Measurements from ENCODE around the gene GDE1.
"Not testable (repeated sequence)": the region's sequence is repeated elsewhere in the genome, so short reads cannot be mapped to it uniquely, and the experiment has no call there.

The GDE1 gene

GRCh38 chr16:19549673-19550072 is 27.8 kb upstream of the GDE1 start:
- DNase-seq (ENCODE audit: insufficient read length, low spot score) (no peak), FAIRE-seq (no peak)
- no peak for TF ChIP-seq POU2F2 (IDR thresholded peaks at IDR 0.05; ENCODE audit: low read depth, low read length)
- TF ChIP-seq POLR2A (IDR thresholded peaks at IDR 0.05; ENCODE audit: low read depth, low read length): no peak
- TF ChIP-seq SPI1 (IDR thresholded peaks at IDR 0.05; ENCODE audit: low read depth, low read length): no peak
- TF ChIP-seq POLR2AphosphoS5 (IDR thresholded peaks at IDR 0.05; ENCODE audit: low read depth, low read length): no peak

- no peak for TF ChIP-seq POLR2AphosphoS5 (IDR thresholded peaks at IDR 0.05; ENCODE audit: low read depth, low read length)
- no peak for TF ChIP-seq TAF1 (IDR thresholded peaks at IDR 0.05; ENCODE audit: low read depth, low read length)
- TF ChIP-seq SPI1 (IDR thresholded peaks at IDR 0.05; ENCODE audit: low read depth, low read length): no peak
- DNase-seq (ENCODE audit: insufficient read length, low spot score): no peak
- FAIRE-seq: no peak
Observed at GRCh38 chr16:19548144-19548543, 26.2 kb upstream of the GDE1 start.

- FAIRE-seq: not testable (repeated sequence)
Observed at GRCh38 chr16:19543278-19543996, 21.5 kb upstream of the GDE1 start.

GRCh38 chr16:19542138-19542821 is 20.4 kb upstream of the GDE1 start:
- DNase-seq (ENCODE audit: insufficient read length, low spot score) (no peak), FAIRE-seq (no peak)
- TF ChIP-seq PAX5 (IDR thresholded peaks at IDR 0.05; ENCODE audit: insufficient read depth, low read length, severe bottlenecking) (no peak), SPI1 (IDR thresholded peaks at IDR 0.05; ENCODE audit: low read depth, low read length) (no peak), POLR2A (IDR thresholded peaks at IDR 0.05; ENCODE audit: low read depth, low read length) (no peak), POLR2AphosphoS5 (IDR thresholded peaks at IDR 0.05; ENCODE audit: low read depth, low read length) (no peak), POU2F2 (IDR thresholded peaks at IDR 0.05; ENCODE audit: low read depth, low read length) (no peak), TAF1 (IDR thresholded peaks at IDR 0.05; ENCODE audit: low read depth, low read length) (no peak)

More at GRCh38 chr16:19543278-19543996, 21.5 kb upstream of the GDE1 start:
- not testable (repeated sequence) for DNase-seq (ENCODE audit: insufficient read length, low spot score)

- TF ChIP-seq POLR2A (IDR thresholded peaks at IDR 0.05; ENCODE audit: low read depth, low read length) (no peak), POLR2AphosphoS5 (IDR thresholded peaks at IDR 0.05; ENCODE audit: low read depth, low read length) (no peak), SPI1 (IDR thresholded peaks at IDR 0.05; ENCODE audit: low read depth, low read length) (no peak), TAF1 (IDR thresholded peaks at IDR 0.05; ENCODE audit: low read depth, low read length) (no peak), PAX5 (IDR thresholded peaks at IDR 0.05; ENCODE audit: insufficient read depth, low read length, severe bottlenecking) (no peak), POU2F2 (IDR thresholded peaks at IDR 0.05; ENCODE audit: low read depth, low read length) (no peak)
- FAIRE-seq: no peak
- no peak for DNase-seq (ENCODE audit: insufficient read length, low spot score)
Observed at GRCh38 chr16:19540241-19540970, 18.5 kb upstream of the GDE1 start.

GRCh38 chr16:19532601-19533000 is 10.7 kb upstream of the GDE1 start:
- FAIRE-seq (no peak), DNase-seq (ENCODE audit: insufficient read length, low spot score) (no peak)
- no peak for TF ChIP-seq TAF1 (IDR thresholded peaks at IDR 0.05; ENCODE audit: low read depth, low read length)
- TF ChIP-seq SPI1 (IDR thresholded peaks at IDR 0.05; ENCODE audit: low read depth, low read length): no peak
- TF ChIP-seq PAX5 (IDR thresholded peaks at IDR 0.05; ENCODE audit: insufficient read depth, low read length, severe bottlenecking): no peak
- TF ChIP-seq POLR2A (IDR thresholded peaks at IDR 0.05; ENCODE audit: low read depth, low read length): no peak
- no peak for TF ChIP-seq POLR2AphosphoS5 (IDR thresholded peaks at IDR 0.05; ENCODE audit: low read depth, low read length)
- no peak for TF ChIP-seq POU2F2 (IDR thresholded peaks at IDR 0.05; ENCODE audit: low read depth, low read length)

GRCh38 chr16:19528666-19529065 is 6.8 kb upstream of the GDE1 start:
- DNase-seq (ENCODE audit: insufficient read length, low spot score) (no peak), FAIRE-seq (no peak)
- no peak for TF ChIP-seq PAX5 (IDR thresholded peaks at IDR 0.05; ENCODE audit: insufficient read depth, low read length, severe bottlenecking)
- no peak for TF ChIP-seq POU2F2 (IDR thresholded peaks at IDR 0.05; ENCODE audit: low read depth, low read length)
- TF ChIP-seq SPI1 (IDR thresholded peaks at IDR 0.05; ENCODE audit: low read depth, low read length): no peak

- TF ChIP-seq TAF1 (IDR thresholded peaks at IDR 0.05; ENCODE audit: low read depth, low read length) (no peak), SPI1 (IDR thresholded peaks at IDR 0.05; ENCODE audit: low read depth, low read length) (no peak), POLR2A (IDR thresholded peaks at IDR 0.05; ENCODE audit: low read depth, low read length) (no peak), PAX5 (IDR thresholded peaks at IDR 0.05; ENCODE audit: insufficient read depth, low read length, severe bottlenecking) (no peak), POU2F2 (IDR thresholded peaks at IDR 0.05; ENCODE audit: low read depth, low read length) (no peak), POLR2AphosphoS5 (IDR thresholded peaks at IDR 0.05; ENCODE audit: low read depth, low read length) (no peak)
- DNase-seq (ENCODE audit: insufficient read length, low spot score) (no peak), FAIRE-seq (no peak)
Observed at GRCh38 chr16:19527161-19527560, 5.3 kb upstream of the GDE1 start.

GRCh38 chr16:19525385-19525723 is 3.5 kb upstream of the GDE1 start:
- FAIRE-seq (no peak), DNase-seq (ENCODE audit: insufficient read length, low spot score) (no peak)
- no peak for TF ChIP-seq SPI1 (IDR thresholded peaks at IDR 0.05; ENCODE audit: low read depth, low read length)
- no peak for TF ChIP-seq POU2F2 (IDR thresholded peaks at IDR 0.05; ENCODE audit: low read depth, low read length)
- no peak for TF ChIP-seq POLR2A (IDR thresholded peaks at IDR 0.05; ENCODE audit: low read depth, low read length)
- TF ChIP-seq PAX5 (IDR thresholded peaks at IDR 0.05; ENCODE audit: insufficient read depth, low read length, severe bottlenecking): no peak
- no peak for TF ChIP-seq POLR2AphosphoS5 (IDR thresholded peaks at IDR 0.05; ENCODE audit: low read depth, low read length)
- no peak for TF ChIP-seq TAF1 (IDR thresholded peaks at IDR 0.05; ENCODE audit: low read depth, low read length)

Measured in GM12891 (cell line).